ENCODE data around the gene APOB.
A peak's percentile ranks its signal among the peaks of the same experiment; 100 is the strongest.

The APOB gene

GRCh38 chr2:21050164-21050563, 6.3 kb upstream of the APOB start:
- DNase-seq (ENCODE audit: low read depth in 2 of 2) = no peak

GRCh38 chr2:21047141-21048009, 3.5 kb upstream of the APOB start:
- no peak for DNase-seq (ENCODE audit: low read depth in 2 of 2)

- DNase-seq (ENCODE audit: low read depth in 2 of 2) = no peak
Observed at GRCh38 chr2:21046506-21046905, 2.6 kb upstream of the APOB start.

- no peak for DNase-seq (ENCODE audit: low read depth in 2 of 2)
Observed at GRCh38 chr2:21044694-21045371, 960 bp upstream of the APOB start.

- DNase-seq (ENCODE audit: low read depth in 2 of 2) = peak in 1 of 2 experiments; percentile 8
Observed at GRCh38 chr2:21042958-21043743, 722 bp downstream of the APOB start.

- DNase-seq (ENCODE audit: low read depth in 2 of 2) = no peak
Observed at GRCh38 chr2:21042708-21042957, 1.2 kb downstream of the APOB start.

- no peak for DNase-seq (ENCODE audit: low read depth in 2 of 2)
Observed at GRCh38 chr2:21041943-21042707, 1.7 kb downstream of the APOB start.

GRCh38 chr2:21041462-21041861, 2.4 kb downstream of the APOB start:
- DNase-seq (ENCODE audit: low read depth in 2 of 2) = no peak

GRCh38 chr2:21040468-21041377, 3.1 kb downstream of the APOB start:
- DNase-seq (ENCODE audit: low read depth in 2 of 2) = no peak

GRCh38 chr2:21039979-21040467, 3.9 kb downstream of the APOB start:
- no peak for DNase-seq (ENCODE audit: low read depth in 2 of 2)

GRCh38 chr2:21039080-21039556, 4.8 kb downstream of the APOB start:
- no peak for DNase-seq (ENCODE audit: low read depth in 2 of 2)

- DNase-seq (ENCODE audit: low read depth in 2 of 2) = no peak
Observed at GRCh38 chr2:21038403-21039073, 5.3 kb downstream of the APOB start.

- DNase-seq (ENCODE audit: low read depth in 2 of 2) = no peak
Observed at GRCh38 chr2:21037671-21038108, 6.2 kb downstream of the APOB start.

- DNase-seq (ENCODE audit: low read depth in 2 of 2) = no peak
Observed at GRCh38 chr2:21036708-21037670, 6.9 kb downstream of the APOB start.

GRCh38 chr2:21035974-21036707, 7.7 kb downstream of the APOB start:
- no peak for DNase-seq (ENCODE audit: low read depth in 2 of 2)

GRCh38 chr2:21035282-21035973, 8.4 kb downstream of the APOB start:
- DNase-seq (ENCODE audit: low read depth in 2 of 2) = no peak

- no peak for DNase-seq (ENCODE audit: low read depth in 2 of 2)
Observed at GRCh38 chr2:21034972-21035279, 8.9 kb downstream of the APOB start.

Data from fibroblast of skin of left quadriceps (primary cell).